HepG2 (cell line): Measurements from ENCODE around the gene WNT9A. TPM values are rescaled to one million over a fixed set of nuclear protein-coding genes. Genes with fewer than 3 reads are reported as not detected.

Experiments used
- ATAC-seq: fragments of 200-7000 bp; cut with Tn5 transposase; 3 replicates; pipeline ENCODE4 v1.9.1; 2020; ENCODE audit warnings: mild to moderate bottlenecking, moderate library complexity
- BruUV-seq: library from RNA; stranded (reverse); fragments of 400-500 nt; replicated peaks from 2 replicates; lab custom pipeline; 2021; lab: Mats Ljungman, UMichigan
- CTCF ChIA-PET: fragments of 300-600 bp; formaldehyde crosslinking; extraction: SDS; loops from one replicate; lab custom pipeline; 2021; ENCODE audit warnings: low total read pairs, inconsistent platforms, low intra/inter-chr PET ratio; lab: Yijun Ruan, JAX
- POLR2A ChIA-PET: fragments of 350-600 bp; sonication (Branson Sonifier 250); formaldehyde crosslinking; loops from one replicate; lab custom pipeline; 2020; ENCODE audit warnings: antibody characterized with exemption, inconsistent platforms; lab: Yijun Ruan, JAX
- DNase-seq: peaks from one replicate; pipeline ENCODE4 v3.0.0-alpha.2; 2015; ENCODE audit warnings: low spot score
- FAIRE-seq: peaks from 3 replicates; lab custom pipeline; 2011; peaks lifted over from hg19 to GRCh38; lab: Jason Lieb, UNC
- H2AFZ ChIP-seq: one replicate; pipeline ENCODE4 v1.6.1; 2011; ENCODE audit warnings: low read length, inconsistent platforms
- H3K27ac ChIP-seq: fragments of 300-600 bp; 3 replicates; pipeline ENCODE4 v1.8.0; 2011; ENCODE audit warnings: mixed run types, mild to moderate bottlenecking, mixed read lengths, low read length, inconsistent platforms; ENCODE audit not compliant: insufficient read depth; ENCODE audit errors: extremely low read length
- H3K27me3 ChIP-seq, 2 experiments: fragments of 200-600 bp in 1 of 2; 2 replicates in 1 of 2; 3 replicates in 1 of 2; pipeline versions ENCODE4 v1.6.0 to v1.8.0; 2011; ENCODE audit warnings: low read length in 2 of 2, mild to moderate bottlenecking in 2 of 2, moderate library complexity in 2 of 2, inconsistent platforms in 1 of 2; ENCODE audit not compliant: insufficient read depth in 2 of 2, control insufficient read depth in 1 of 2
- H3K36me3 ChIP-seq, 2 experiments: fragments of 200-600 bp in 1 of 2; replicated peaks in 1 of 2; 2 replicates in 1 of 2; 3 replicates in 1 of 2; pipeline versions ENCODE4 v1.5.1 to v1.8.0; 2011; ENCODE audit warnings: low read length in 2 of 2, inconsistent platforms in 1 of 2; ENCODE audit not compliant: insufficient read depth in 2 of 2, control insufficient read depth in 1 of 2
- H3K4me1 ChIP-seq: 2 replicates; pipeline ENCODE4 v1.5.1; 2012; ENCODE audit warnings: low read length, inconsistent platforms; ENCODE audit not compliant: insufficient read depth
- H3K4me2 ChIP-seq: 2 replicates; pipeline ENCODE4 v1.6.0; 2011; ENCODE audit warnings: low read depth, low read length, inconsistent platforms
- H3K4me3 ChIP-seq, 3 experiments: fragments of 200-600 bp in 1 of 3; sonication (generic), shearing (Covaris generic) in 1 of 3; replicated peaks in 1 of 3; 2 replicates each; pipeline ENCODE4 v1.5.1; 2011 to 2016; ENCODE audit warnings: low read length in 3 of 3, inconsistent platforms in 2 of 3, low read depth in 2 of 3, mild to moderate bottlenecking in 2 of 3, control low read depth in 1 of 3, mixed read lengths in 1 of 3; ENCODE audit not compliant: insufficient read depth in 1 of 3
- H3K79me2 ChIP-seq: one replicate; pipeline ENCODE4 v1.6.1; 2011; ENCODE audit warnings: low read length, inconsistent platforms; ENCODE audit not compliant: insufficient read depth
- H3K9ac ChIP-seq: 2 replicates; pipeline ENCODE4 v1.6.0; 2011; ENCODE audit warnings: mild to moderate bottlenecking, low read depth, low read length, inconsistent platforms; ENCODE audit not compliant: insufficient read depth
- H3K9me3 ChIP-seq: 2 replicates; pipeline ENCODE4 v1.5.1; 2012; ENCODE audit warnings: mild to moderate bottlenecking, low read length
- H4K20me1 ChIP-seq: 2 replicates; pipeline ENCODE4 v1.6.0; 2011; ENCODE audit warnings: inconsistent platforms, mild to moderate bottlenecking, low read length, moderate library complexity; ENCODE audit not compliant: insufficient read depth
- MATR3 ChIP-seq: sonication (generic); formaldehyde crosslinking; IDR thresholded peaks from 2 replicates; pipeline ENCODE4 v1.4.0; 2020; ENCODE audit warnings: missing genetic modification reagents
- ZBTB21 ChIP-seq: sonication (generic); formaldehyde crosslinking; IDR thresholded peaks from 2 replicates; pipeline ENCODE4 v1.4.0; 2020; ENCODE audit warnings: missing genetic modification reagents
- ZFYVE20 ChIP-seq: sonication (generic); formaldehyde crosslinking; IDR thresholded peaks from 2 replicates; pipeline ENCODE4 v1.8.0; 2023; ENCODE audit warnings: low read depth, mild to moderate bottlenecking, moderate library complexity, missing genetic modification reagents, borderline replicate concordance
- ZKSCAN5 ChIP-seq: sonication (generic); formaldehyde crosslinking; IDR thresholded peaks from 2 replicates; pipeline ENCODE4 v1.5.1; 2020; ENCODE audit warnings: mild to moderate bottlenecking, missing genetic modification reagents
- ZNF101 ChIP-seq: sonication (generic); formaldehyde crosslinking; IDR thresholded peaks from 2 replicates; pipeline ENCODE4 v1.4.0; 2020; ENCODE audit warnings: mild to moderate bottlenecking, low read depth, missing genetic modification reagents, borderline replicate concordance
- ZNF580 ChIP-seq: IDR thresholded peaks from 2 replicates; pipeline ENCODE4 v1.6.1; 2016; ENCODE audit warnings: low read depth, borderline replicate concordance
- ZNF740 ChIP-seq: sonication (generic); formaldehyde crosslinking; IDR thresholded peaks from 2 replicates; pipeline ENCODE4 v1.4.0; 2020; ENCODE audit warnings: missing genetic modification reagents
- ZNF784 ChIP-seq: sonication (generic); formaldehyde crosslinking; IDR thresholded peaks from 2 replicates; pipeline ENCODE4 v1.5.1; 2020; ENCODE audit warnings: missing genetic modification reagents, mild to moderate bottlenecking, borderline replicate concordance
- WGBS: methylation state at CpG from one replicate; pipeline ENCODE4 v1.1.6; 2017; ENCODE audit warnings: low lambda C conversion rate; 5-methylcytosine and 5-hydroxymethylcytosine counted together
- in situ Hi-C: cut with HindIII; loops from 2 replicates; pipeline ENCODE4 v1.10.0; 2017; ENCODE audit warnings: low pct_unique_long_range_greater_than_20kb; ENCODE audit not compliant: extremely low pct_ligation_motif_present
- intact Hi-C: fragments of 100-400 bp; cut with micrococcal nuclease; formaldehyde crosslinking; loops from one replicate; pipeline ENCODE4 v1.10.0; 2022; ENCODE audit not compliant: unreplicated experiment
- polyA plus RNA-seq, 8 experiments: library from polyadenylated mRNA; depleted of rRNA in 3 of 8; stranded (reverse) in 7 of 8; unstranded in 1 of 8; fragments of >200 nt; fragmentation: Illumina TruSeq in 4 of 8; extraction: Trizol in 4 of 8; gene quantifications; 2 replicates each; pipeline versions ENCODE4 v1.2.1 to v1.2.3, GENCODE V29; 2011 to 2016; ENCODE audit warnings: low read depth in 4 of 8, missing spikeins in 1 of 8, mixed read lengths in 1 of 8; ENCODE audit not compliant: insufficient read depth in 1 of 8
- total RNA-seq, 5 experiments: library from RNA; depleted of rRNA; stranded (reverse); fragments of >200 nt; fragmentation: Illumina TruSeq; extraction: Trizol; gene quantifications; 2 replicates each; pipeline ENCODE4 v1.2.3, GENCODE V29; 2016; ENCODE audit warnings: low read depth in 1 of 5

WNT9A gene
- total and polyA plus RNA-seq, 2 of the 13 experiments (the other 11 are each of a cell fraction or from before 2014, with no cell fraction given), result 0.04 TPM; not detected in 1

DNA sequence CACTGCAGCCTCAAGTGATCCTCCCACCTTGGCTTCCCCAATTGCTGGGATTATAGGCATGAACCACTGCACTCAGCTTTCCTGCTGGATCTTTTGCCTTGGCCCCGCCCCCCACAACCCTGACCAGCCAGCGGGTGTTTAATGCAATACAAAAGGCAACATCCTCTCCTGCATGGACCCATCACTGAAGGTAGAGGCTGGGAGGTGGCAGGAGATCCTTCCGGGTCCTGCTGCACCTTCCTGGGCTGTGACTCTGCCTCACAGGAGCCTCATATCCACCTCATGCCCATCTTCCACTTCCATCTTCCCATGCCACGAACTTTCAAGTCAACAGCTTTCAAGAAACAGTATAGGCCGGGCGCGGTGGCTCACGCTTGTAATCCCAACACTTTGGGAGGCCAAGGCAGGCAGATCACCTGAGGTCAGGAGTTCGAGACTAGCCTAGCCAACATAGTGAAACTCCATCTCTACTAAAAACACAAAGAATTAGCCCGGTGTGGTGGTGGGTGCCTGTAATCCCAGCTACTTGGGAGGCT is 11.7 kb upstream of the WNT9A start:
- FAIRE-seq, result no peak

More for the DNA sequence above, 11.7 kb upstream of the WNT9A start:
- peaks cover 0 to 6% of the 10 kb centered on the region in 2 experiments; a peak in 1 of 5 replicates for H3K27me3 ChIP-seq
- CTCF ChIA-PET, result no interaction called here
- DNase-seq, result no peak
- H2AFZ ChIP-seq, result no peak overlapping the region
- H3K36me3 ChIP-seq, result no peaks in the 10 kb centered on the region
- H3K4me1 ChIP-seq, result no peaks in the 10 kb centered on the region
- H3K79me2 ChIP-seq, result no peaks in the 10 kb centered on the region
- BruUV-seq, result no TSS peak
- H3K4me3 ChIP-seq, result no peak overlapping the region
- in situ Hi-C loops, result loop anchor here (10.0 kb wide), 1 partner anchor 475 kb away; no protein-coding TSS in a partner anchor
- intact Hi-C loops, result no loop called here
- no peaks in the 10 kb centered on the region for H4K20me1 ChIP-seq
- TF ChIP-seq ZNF784 (no peak), ZBTB21 (no peak), ZKSCAN5 (no peak), MATR3 (CRISPR knock-in tag) (no peak), ZNF101 (CRISPR knock-in tag) (no peak), ZNF580 (CRISPR knock-in tag) (no peak), ZFYVE20 (no peak), ZNF740 (no peak)
- TF ChIP-seq, all 625 proteins: peak for 0
- Histone ChIP-seq H3K27ac (no peak overlapping the region), H3K4me2 (no peak overlapping the region), H3K9ac (no peak overlapping the region), H3K9me3 (no peaks in the 10 kb centered on the region)
- ATAC-seq, result no peak
- WGBS, result 38% methylated on average over 10 of the region's 10 CpGs
- POLR2A ChIA-PET, result no interaction called here
